Ramos (cell line): ENCODE data around the gene NUP210L.

Experiments used
- in situ Hi-C: fragments of 300-500 bp; cut with MboI; formaldehyde crosslinking; loops from one replicate; pipeline ENCODE4 v1.14.3; 2022; ENCODE audit warnings: low sequenced_read_pairs; ENCODE audit not compliant: unreplicated experiment

The NUP210L gene

GRCh38 chr1:154154534-154155191 lies at the start of gene NUP210L:
TSS of gene NUP210L (minus strand) at chr1:154155073.
- in situ Hi-C loops: no loop called here

- in situ Hi-C loops: no loop called here
These were observed 44.6 kb upstream of the NUP210L start for GRCh38 chr1:154199563-154199879.

- in situ Hi-C loops: no loop called here
These were observed 44.1 kb upstream of the NUP210L start for GRCh38 chr1:154198756-154199562.

GRCh38 chr1:154193821-154194220 lies 38.9 kb upstream of the NUP210L start:
- in situ Hi-C loops: loop anchor here (5.0 kb wide), 1 partner anchor 78 kb away; the partner anchor contains the start of gene HAX1

- in situ Hi-C loops: loop anchor here (5.0 kb wide), 1 partner anchor 80 kb away; the partner anchor contains the start of gene HAX1
These were observed 37.6 kb upstream of the NUP210L start for GRCh38 chr1:154192476-154192875.

GRCh38 chr1:154191990-154192461 lies 37.2 kb upstream of the NUP210L start, which contains the start of gene TPM3:
TSS of gene TPM3 (minus strand) at chr1:154192100. CDS start at chr1:154192018, 82 bp downstream.
- in situ Hi-C loops: loop anchor here (5.0 kb wide), 1 partner anchor 80 kb away; the partner anchor contains the start of gene HAX1

GRCh38 chr1:154190550-154190949 lies 35.7 kb upstream of the NUP210L start:
- in situ Hi-C loops: loop anchor here (5.0 kb wide), 1 partner anchor 82 kb away; the partner anchor contains the start of gene HAX1

GRCh38 chr1:154186852-154187501 lies 32.1 kb upstream of the NUP210L start:
- in situ Hi-C loops: loop anchor here (5.0 kb wide), 1 partner anchor 150 kb away; no protein-coding TSS in a partner anchor

- in situ Hi-C loops: loop anchor here (5.0 kb wide), 1 partner anchor 151 kb away; no protein-coding TSS in a partner anchor
These were observed 31.3 kb upstream of the NUP210L start for GRCh38 chr1:154186177-154186576.

GRCh38 chr1:154183046-154183915 lies 28.4 kb upstream of the NUP210L start:
- in situ Hi-C loops: no loop called here

GRCh38 chr1:154182344-154183045 lies 27.6 kb upstream of the NUP210L start:
- in situ Hi-C loops: no loop called here

GRCh38 chr1:154181944-154182343 lies 27.1 kb upstream of the NUP210L start:
- in situ Hi-C loops: no loop called here

GRCh38 chr1:154179946-154180687 lies 25.2 kb upstream of the NUP210L start:
- in situ Hi-C loops: no loop called here

GRCh38 chr1:154178911-154179811 lies 24.3 kb upstream of the NUP210L start:
- in situ Hi-C loops: no loop called here

GRCh38 chr1:154178013-154178412 lies 23.1 kb upstream of the NUP210L start:
- in situ Hi-C loops: no loop called here

- in situ Hi-C loops: no loop called here
These were observed 21.5 kb upstream of the NUP210L start for GRCh38 chr1:154176337-154176736.

GRCh38 chr1:154174654-154175053 lies 19.8 kb upstream of the NUP210L start:
- in situ Hi-C loops: no loop called here
